Measurements from ENCODE around the gene ZNF845.
A peak's percentile ranks its signal among the peaks of the same experiment; 100 is the strongest.
"Not testable (repeated sequence)": the region's sequence is repeated elsewhere in the genome, so short reads cannot be mapped to it uniquely, and the experiment has no call there.

Gene ZNF845

DNA sequence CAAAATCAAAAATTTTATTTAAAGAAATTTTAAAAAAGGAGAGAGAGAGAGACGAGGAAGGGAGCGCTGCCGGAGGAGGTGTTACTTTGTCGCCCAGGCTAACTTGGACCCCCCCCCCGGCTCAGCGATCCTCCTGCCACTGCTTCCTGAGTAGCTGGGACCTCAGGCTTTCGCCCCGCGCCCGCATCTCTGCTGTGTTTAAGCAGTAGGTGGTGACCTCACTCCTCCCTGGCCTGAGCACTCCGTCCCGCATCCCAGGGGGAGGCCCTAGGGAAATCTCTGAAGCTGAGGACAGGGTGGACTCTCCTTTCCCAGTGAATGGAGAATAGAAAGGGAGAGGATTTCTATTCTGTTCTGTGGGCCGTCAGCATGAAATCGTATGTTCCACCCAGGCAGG is 485 bp upstream of the ZNF845 start:
- Histone ChIP-seq H3K9me3 (ENCODE audit: control insufficient read depth, insufficient read depth, low read depth, low read length) (peaks cover 6% of the 10 kb centered on the region; the same call in 1 of the 2 replicates), H3K4me1 (ENCODE audit: control insufficient read depth, insufficient read depth, low read length) (no peaks in the 10 kb centered on the region), H3K4me3 (ENCODE audit: low read depth, low read length) (peak overlapping the region; percentile 66), H3K36me3 (ENCODE audit: control insufficient read depth, insufficient read depth, low read length) (peaks cover 4% of the 10 kb centered on the region; the same call in 1 of the 2 replicates), H3K27ac (ENCODE audit: low read depth, low read length) (no peak overlapping the region; the same call in 1 of the 2 replicates), H3K9ac (ENCODE audit: low read length) (peak overlapping the region; percentile 13), H3K27me3 (ENCODE audit: control insufficient read depth, insufficient read depth, low read length) (no peaks in the 10 kb centered on the region)

DNA sequence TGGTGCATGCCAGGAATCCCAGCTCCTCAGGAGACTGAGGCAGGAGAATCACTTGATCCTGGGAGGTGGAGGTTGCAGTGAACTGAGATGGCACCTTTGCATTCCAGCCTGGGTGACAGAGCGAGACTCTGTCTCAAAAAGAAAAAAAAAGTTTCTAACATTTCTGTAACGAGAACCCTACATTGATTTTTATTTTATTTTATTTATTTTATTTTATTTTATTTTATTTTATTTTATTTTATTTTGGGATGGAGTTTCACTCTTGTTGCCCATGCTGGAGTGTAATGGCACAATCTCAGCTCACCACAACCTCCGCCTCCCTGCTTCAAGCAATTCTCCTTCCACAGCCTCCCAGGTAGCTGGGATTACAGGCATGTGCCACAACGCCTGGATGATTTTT is 10.9 kb downstream of the ZNF845 start:
- not testable (repeated sequence) for H3K27me3 ChIP-seq (ENCODE audit: control insufficient read depth, insufficient read depth, low read length); H3K4me1 ChIP-seq (ENCODE audit: control insufficient read depth, insufficient read depth, low read length); H3K27ac ChIP-seq (ENCODE audit: low read depth, low read length); H3K4me3 ChIP-seq (ENCODE audit: low read depth, low read length); H3K9ac ChIP-seq (ENCODE audit: low read length)
- Histone ChIP-seq H3K36me3 (ENCODE audit: control insufficient read depth, insufficient read depth, low read length) (peaks cover 82% of the 10 kb centered on the region), H3K9me3 (ENCODE audit: control insufficient read depth, insufficient read depth, low read depth, low read length) (peaks cover 18% of the 10 kb centered on the region; the same call in 1 of the 2 replicates)

DNA sequence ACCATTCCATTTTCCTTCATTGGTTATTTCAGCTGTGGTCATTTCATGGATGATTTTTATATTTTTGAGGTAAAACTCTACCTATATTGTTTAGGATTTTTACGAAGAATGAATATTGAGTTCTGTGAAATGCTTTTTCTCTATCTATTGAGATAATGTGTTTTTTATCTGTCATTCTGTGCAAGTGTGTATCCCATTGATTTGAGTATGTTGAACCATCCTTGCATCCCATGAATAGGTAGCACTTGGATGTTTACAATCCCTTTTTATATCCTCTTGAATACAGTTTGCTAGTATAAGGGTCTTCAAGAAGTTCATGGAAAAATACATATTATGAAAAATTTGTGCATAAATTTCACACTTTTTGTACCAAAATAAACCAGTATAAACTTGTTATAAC is 22.2 kb downstream of the ZNF845 start:
- no peak overlapping the region for H3K4me3 ChIP-seq (ENCODE audit: low read depth, low read length)
- no peaks in the 10 kb centered on the region for H3K27me3 ChIP-seq (ENCODE audit: control insufficient read depth, insufficient read depth, low read length)
- H3K4me1 ChIP-seq (ENCODE audit: control insufficient read depth, insufficient read depth, low read length) = no peaks in the 10 kb centered on the region
- H3K9me3 ChIP-seq (ENCODE audit: control insufficient read depth, insufficient read depth, low read depth, low read length) = peaks cover 59% of the 10 kb centered on the region
- no peak overlapping the region for H3K27ac ChIP-seq (ENCODE audit: low read depth, low read length)
- peaks cover 41% of the 10 kb centered on the region for H3K36me3 ChIP-seq (ENCODE audit: control insufficient read depth, insufficient read depth, low read length)
- no peak overlapping the region for H3K9ac ChIP-seq (ENCODE audit: low read length)

DNA sequence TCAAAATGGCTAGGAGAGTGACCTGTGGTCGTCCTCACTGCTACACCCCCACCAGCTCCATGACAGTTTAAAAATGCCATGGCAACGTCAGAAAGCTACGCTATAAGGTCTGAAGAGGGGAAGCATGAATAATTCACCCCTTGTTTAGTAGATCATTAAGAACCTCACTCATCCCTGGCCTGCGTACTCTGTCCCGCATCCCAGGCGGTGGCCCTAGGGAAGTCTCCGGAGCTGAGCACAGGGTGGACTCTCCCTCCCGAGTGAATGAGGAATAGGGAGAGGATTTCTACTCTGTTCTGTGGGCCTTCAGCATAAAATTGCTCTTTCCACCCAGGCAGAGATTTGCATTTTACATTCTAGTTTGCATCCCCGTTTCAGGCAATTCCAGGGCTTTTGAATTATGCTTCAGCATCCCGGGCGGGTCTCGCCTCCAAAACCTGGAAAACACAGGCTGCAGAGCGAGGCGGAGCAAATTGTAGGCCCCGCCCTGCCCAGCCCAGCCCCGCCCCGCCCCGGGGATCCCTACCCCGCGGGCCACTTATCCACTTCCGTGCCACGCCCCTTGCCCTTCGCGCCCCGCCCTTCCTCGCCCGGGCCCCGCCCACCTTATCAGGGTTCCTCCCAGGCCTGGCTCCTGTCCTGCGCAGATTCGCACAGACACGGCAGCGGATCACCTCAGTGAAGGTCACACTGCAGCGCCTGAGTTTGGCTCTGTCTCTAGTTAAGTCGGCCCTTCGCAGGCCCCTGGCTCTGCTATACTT is 24.5 kb downstream of the ZNF845 start:
- Histone ChIP-seq H3K27me3 (ENCODE audit: control insufficient read depth, insufficient read depth, low read length) (no peaks in the 10 kb centered on the region), H3K36me3 (ENCODE audit: control insufficient read depth, insufficient read depth, low read length) (peaks cover 18% of the 10 kb centered on the region), H3K9me3 (ENCODE audit: control insufficient read depth, insufficient read depth, low read depth, low read length) (peaks cover 36% of the 10 kb centered on the region), H3K27ac (ENCODE audit: low read depth, low read length) (no peak overlapping the region), H3K4me3 (ENCODE audit: low read depth, low read length) (no peak overlapping the region), H3K9ac (ENCODE audit: low read length) (no peak overlapping the region), H3K4me1 (ENCODE audit: control insufficient read depth, insufficient read depth, low read length) (no peaks in the 10 kb centered on the region)

DNA sequence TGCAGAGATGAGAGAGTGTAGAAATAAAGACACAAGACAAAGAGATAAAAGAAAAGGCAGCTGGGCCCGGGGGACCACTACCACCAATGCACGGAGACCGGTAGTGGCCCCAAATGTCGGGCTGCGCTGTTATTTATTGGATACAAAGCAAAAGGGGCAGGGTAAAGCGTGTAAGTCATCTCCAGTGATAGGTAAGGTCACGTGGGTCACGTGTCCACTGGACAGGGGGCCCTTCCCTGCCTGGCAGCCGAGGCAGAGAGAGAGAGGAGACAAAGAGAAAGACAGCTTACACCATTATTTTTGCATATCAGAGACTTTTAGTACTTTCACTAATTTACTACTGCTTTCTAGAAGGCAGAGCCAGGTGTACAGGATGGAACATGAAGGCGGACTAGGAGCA is 26.5 kb downstream of the ZNF845 start:
- peaks cover 16% of the 10 kb centered on the region for H3K9me3 ChIP-seq (ENCODE audit: control insufficient read depth, insufficient read depth, low read depth, low read length)
- H3K4me3 ChIP-seq (ENCODE audit: low read depth, low read length); H3K27ac ChIP-seq (ENCODE audit: low read depth, low read length); H3K4me1 ChIP-seq (ENCODE audit: control insufficient read depth, insufficient read depth, low read length); H3K36me3 ChIP-seq (ENCODE audit: control insufficient read depth, insufficient read depth, low read length); H3K27me3 ChIP-seq (ENCODE audit: control insufficient read depth, insufficient read depth, low read length); H3K9ac ChIP-seq (ENCODE audit: low read length): not testable (repeated sequence)

DNA sequence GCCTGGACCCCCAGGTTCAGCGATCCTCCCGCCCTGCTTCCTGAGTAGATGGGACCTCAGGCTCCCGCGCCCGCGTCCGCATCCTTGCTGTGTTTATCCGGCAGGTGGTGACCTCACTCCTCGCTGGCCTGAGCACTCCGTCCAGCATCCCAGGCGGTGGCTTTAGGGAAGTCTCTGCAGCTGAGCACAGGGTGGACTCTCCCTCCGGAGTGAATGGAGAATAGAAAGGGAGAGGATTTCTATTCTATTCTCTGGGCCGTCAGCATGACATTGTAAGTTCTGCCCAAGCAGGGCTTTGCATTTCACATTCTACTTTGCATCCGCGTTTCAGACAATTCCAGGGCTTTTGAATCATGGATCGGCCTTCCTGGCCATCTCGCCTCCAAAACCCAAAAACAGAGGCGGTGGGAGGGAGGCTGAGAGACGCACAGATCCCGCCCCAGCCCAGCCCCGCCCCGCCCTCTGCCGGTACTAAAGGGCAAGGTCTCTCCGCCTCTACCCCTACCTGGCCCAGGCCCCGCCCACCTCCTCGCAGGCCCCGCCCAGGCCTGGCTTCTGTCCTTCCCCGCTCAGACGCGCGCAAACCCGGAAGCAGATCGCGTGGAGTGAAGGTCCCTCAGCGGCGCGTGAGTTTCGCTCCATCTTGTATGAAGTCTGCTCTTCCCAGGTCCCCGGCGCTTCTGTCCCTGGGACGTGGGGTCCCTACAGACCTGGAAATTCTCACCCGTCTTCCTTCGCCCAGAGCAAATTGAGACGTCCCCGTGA is 31.8 kb downstream of the ZNF845 start, which contains the start of gene ZNF525:
TSS of gene ZNF525 (plus strand) at position 572 of the 765 bp plus-strand sequence. CDS start 6,577 bp downstream, outside the sequence.
- Histone ChIP-seq H3K9ac (ENCODE audit: low read length) (peak within 1 kb of the TSS; percentile 82), H3K9me3 (ENCODE audit: control insufficient read depth, insufficient read depth, low read depth, low read length) (no peaks in the 10 kb centered on the region), H3K27ac (ENCODE audit: low read depth, low read length) (peak within 1 kb of the TSS; percentile 76; the same call in 1 of the 2 replicates)

DNA sequence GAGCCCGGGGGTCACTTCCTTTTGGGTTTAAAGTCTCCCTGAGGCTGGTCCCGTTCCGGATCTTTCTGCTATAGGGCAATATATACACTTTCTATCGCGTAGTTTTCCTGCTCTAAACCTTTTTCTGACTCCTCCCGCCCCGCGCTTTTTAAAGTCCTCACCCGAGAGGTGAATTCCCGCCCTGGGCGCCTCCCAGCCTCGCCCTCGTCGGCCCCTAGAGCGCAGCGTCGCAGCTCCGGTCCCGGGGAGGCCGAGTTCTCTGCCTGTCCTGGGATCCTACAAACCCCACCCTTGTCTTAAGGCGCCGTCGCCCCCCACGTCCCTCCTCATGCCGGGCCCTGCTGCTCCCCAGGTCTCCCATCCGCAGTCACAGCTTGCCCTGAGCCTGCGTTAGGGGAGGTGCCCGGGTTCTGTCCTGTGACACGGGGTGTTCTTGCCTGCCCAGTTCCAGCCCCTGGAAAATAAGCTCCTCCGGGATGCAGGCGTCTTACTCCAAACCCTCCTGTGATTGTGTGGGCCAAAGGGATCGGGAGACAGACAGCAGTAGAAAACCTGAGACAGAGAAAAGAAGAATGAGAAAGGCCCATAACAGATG is 32.4 kb downstream of the ZNF845 start:
- no peaks in the 10 kb centered on the region for H3K27me3 ChIP-seq (ENCODE audit: control insufficient read depth, insufficient read depth, low read length)
- no peaks in the 10 kb centered on the region for H3K9me3 ChIP-seq (ENCODE audit: control insufficient read depth, insufficient read depth, low read depth, low read length)
- H3K36me3 ChIP-seq (ENCODE audit: control insufficient read depth, insufficient read depth, low read length) = 0 out of 2 replicates have a peak, but pooled peaks cover 4% of the 10 kb centered on the region
- H3K9ac ChIP-seq (ENCODE audit: low read length) = peak overlapping the region; percentile 82
- peak overlapping the region; percentile 96 for H3K4me3 ChIP-seq (ENCODE audit: low read depth, low read length)
- H3K4me1 ChIP-seq (ENCODE audit: control insufficient read depth, insufficient read depth, low read length) = peaks cover 8% of the 10 kb centered on the region; the same call in 1 of the 2 replicates
- peak overlapping the region; percentile 76; the same call in 1 of the 2 replicates for H3K27ac ChIP-seq (ENCODE audit: low read depth, low read length)

More for the DNA sequence above, 31.8 kb downstream of the ZNF845 start, which contains the start of gene ZNF525:
- Histone ChIP-seq H3K36me3 (ENCODE audit: control insufficient read depth, insufficient read depth, low read length) (no peaks in the 10 kb centered on the region), H3K4me1 (ENCODE audit: control insufficient read depth, insufficient read depth, low read length) (peaks cover 8% of the 10 kb centered on the region; the same call in 1 of the 2 replicates), H3K27me3 (ENCODE audit: control insufficient read depth, insufficient read depth, low read length) (no peaks in the 10 kb centered on the region), H3K4me3 (ENCODE audit: low read depth, low read length) (peak within 1 kb of the TSS; percentile 96)

DNA sequence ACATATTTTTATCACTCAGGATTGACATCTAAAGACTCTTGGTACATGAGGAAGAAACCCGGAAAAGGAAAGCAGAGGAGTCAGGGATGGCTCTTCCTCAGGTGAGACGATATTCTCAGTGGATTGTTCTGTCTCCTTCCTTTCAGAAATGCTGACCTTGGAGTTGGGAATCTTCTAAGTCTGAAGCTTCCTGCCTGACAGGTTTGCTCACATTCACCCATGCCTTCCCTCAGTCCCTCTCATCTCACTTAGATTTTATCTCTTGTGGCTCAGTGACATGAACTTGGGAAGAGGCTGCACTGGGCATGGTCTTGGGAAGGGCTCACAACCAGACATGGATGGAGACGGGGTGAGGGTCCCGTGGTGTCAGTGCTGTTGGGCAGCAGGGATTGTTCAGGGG is 38.6 kb downstream of the ZNF845 start:
- Histone ChIP-seq H3K9me3 (ENCODE audit: control insufficient read depth, insufficient read depth, low read depth, low read length) (no peaks in the 10 kb centered on the region; the same call in 1 of the 2 replicates), H3K4me1 (ENCODE audit: control insufficient read depth, insufficient read depth, low read length) (peaks cover 12% of the 10 kb centered on the region), H3K27ac (ENCODE audit: low read depth, low read length) (no peak overlapping the region), H3K27me3 (ENCODE audit: control insufficient read depth, insufficient read depth, low read length) (no peaks in the 10 kb centered on the region), H3K9ac (ENCODE audit: low read length) (no peak overlapping the region), H3K36me3 (ENCODE audit: control insufficient read depth, insufficient read depth, low read length) (peaks cover 59% of the 10 kb centered on the region), H3K4me3 (ENCODE audit: low read depth, low read length) (no peak overlapping the region)

DNA sequence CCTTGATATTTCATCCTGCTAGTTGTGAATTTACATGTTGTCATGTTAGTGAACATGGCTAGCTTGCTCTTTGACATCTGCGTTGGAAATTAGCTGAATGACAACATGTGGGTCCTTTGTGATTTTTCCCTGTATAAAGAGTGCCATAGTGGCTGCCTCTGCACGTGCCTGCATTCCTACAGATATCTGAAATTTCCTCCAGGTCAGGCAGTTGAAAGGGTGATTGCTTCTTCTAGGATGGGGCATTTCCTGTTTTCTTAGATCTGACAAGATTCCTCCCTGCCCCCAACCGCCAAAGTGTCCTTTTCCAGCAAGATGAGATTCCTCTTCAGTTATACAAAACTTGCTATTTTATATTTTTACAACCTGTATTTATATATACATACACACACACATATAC is 40.7 kb downstream of the ZNF845 start:
- Histone ChIP-seq H3K9me3 (ENCODE audit: control insufficient read depth, insufficient read depth, low read depth, low read length) (peaks cover 6% of the 10 kb centered on the region; the same call in 1 of the 2 replicates), H3K4me3 (ENCODE audit: low read depth, low read length) (no peak overlapping the region), H3K4me1 (ENCODE audit: control insufficient read depth, insufficient read depth, low read length) (peaks cover 10% of the 10 kb centered on the region), H3K36me3 (ENCODE audit: control insufficient read depth, insufficient read depth, low read length) (peaks cover 80% of the 10 kb centered on the region), H3K27ac (ENCODE audit: low read depth, low read length) (0 out of 2 replicates have a peak overlapping the region, but pooled peaks have one; percentile 26), H3K9ac (ENCODE audit: low read length) (no peak overlapping the region), H3K27me3 (ENCODE audit: control insufficient read depth, insufficient read depth, low read length) (no peaks in the 10 kb centered on the region)

DNA sequence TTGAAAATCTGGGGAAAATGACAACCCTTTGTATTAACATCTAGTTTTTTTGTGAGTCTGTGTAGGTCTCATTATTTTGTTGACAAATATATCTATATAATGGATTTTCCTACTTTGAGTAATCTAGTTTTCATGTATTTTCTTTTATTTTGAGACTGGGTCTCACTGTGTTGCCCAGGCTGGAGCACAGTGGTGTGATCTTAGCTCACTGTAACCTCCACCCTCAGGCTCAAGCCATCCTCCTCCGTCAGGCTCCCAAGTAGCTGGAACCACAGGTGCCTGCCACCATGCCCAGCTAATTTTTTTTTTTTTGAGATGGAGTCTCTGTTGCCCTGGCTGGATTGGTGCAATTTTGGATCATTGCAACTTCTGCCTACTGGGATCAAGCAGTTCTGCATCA is 41.2 kb downstream of the ZNF845 start:
- Histone ChIP-seq H3K4me1 (ENCODE audit: control insufficient read depth, insufficient read depth, low read length) (peaks cover 10% of the 10 kb centered on the region), H3K27me3 (ENCODE audit: control insufficient read depth, insufficient read depth, low read length) (no peaks in the 10 kb centered on the region), H3K4me3 (ENCODE audit: low read depth, low read length) (no peak overlapping the region), H3K27ac (ENCODE audit: low read depth, low read length) (0 out of 2 replicates have a peak overlapping the region, but pooled peaks have one; percentile 26), H3K36me3 (ENCODE audit: control insufficient read depth, insufficient read depth, low read length) (peaks cover 84% of the 10 kb centered on the region), H3K9me3 (ENCODE audit: control insufficient read depth, insufficient read depth, low read depth, low read length) (peaks cover 7% of the 10 kb centered on the region; the same call in 1 of the 2 replicates), H3K9ac (ENCODE audit: low read length) (no peak overlapping the region)
